GM19023 (cell line): ENCODE measurements around the gene PDC.
"Not testable (repeated sequence)": the region's sequence is repeated elsewhere in the genome, so short reads cannot be mapped to it uniquely, and the experiment has no call there.

Experiments
- ATAC-seq: cut with Tn5 transposase; IDR thresholded peaks from one replicate; pipeline ENCODE4 v1.9.1; 2021; ENCODE audit warnings: mild to moderate bottlenecking, moderate library complexity; ENCODE audit not compliant: unreplicated experiment

PDC gene

DNA sequence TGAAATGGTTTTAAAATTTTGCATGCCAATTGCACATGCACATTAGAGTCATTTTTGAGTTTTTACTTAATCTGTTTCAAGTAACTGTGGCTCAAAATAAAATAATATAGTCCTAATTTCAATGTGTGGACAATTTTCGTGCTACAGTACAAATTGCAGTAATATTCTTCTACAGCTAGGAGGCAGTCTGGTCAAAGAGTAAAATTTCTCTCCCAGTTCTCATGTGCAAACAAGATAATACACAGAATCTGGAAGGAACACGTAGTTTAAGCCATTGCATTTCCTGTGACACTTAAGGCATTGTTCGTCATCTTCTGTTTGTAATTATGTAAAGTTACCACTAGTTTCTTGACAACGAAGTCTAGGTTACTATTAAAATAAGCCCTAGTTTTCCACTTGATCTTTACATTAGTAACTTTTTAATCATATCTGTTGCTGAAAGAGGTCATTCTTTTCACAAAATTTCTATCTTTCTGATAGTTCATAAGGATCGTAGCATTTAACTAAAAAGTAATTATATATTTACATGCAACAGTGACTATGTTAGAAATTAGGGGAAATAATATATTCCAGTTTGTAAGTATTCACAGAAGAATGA lies 56.4 kb downstream of the PDC start:
- ATAC-seq: no peak

GRCh38 chr1:186403632-186404031 lies 57.3 kb downstream of the PDC start:
- no peak for ATAC-seq

DNA sequence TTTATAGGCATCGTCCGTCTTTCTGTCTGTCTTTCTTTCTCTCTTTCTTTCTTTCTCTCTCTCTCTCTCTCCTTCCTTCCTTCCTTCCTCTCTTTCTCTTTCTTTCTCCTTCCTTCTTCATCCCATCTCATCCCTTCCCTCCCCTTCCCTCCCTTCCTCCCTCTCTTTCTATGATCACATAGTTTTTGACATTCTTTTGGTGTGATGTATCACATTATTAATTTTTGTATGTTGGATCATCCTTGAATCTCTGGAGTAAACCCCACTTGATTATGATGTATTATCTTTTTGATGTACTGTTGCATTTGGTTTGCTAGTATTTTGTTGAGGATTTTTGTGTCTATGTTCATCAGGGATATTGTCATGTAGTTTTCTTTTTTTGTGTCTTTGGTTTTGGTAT lies 59.5 kb downstream of the PDC start:
- not testable (repeated sequence) for ATAC-seq
